ENCODE measurements around the gene ELMO1.

- TF ChIP-seq SP1 (IDR thresholded peaks at IDR 0.05) (no peak), FOXK2 (IDR thresholded peaks at IDR 0.05) (no peak), ARNT (IDR thresholded peaks at IDR 0.05) (no peak), ZNF384 (IDR thresholded peaks at IDR 0.05) (no peak), L3MBTL2 (conservative IDR thresholded peaks at IDR 0.05) (no peak)
Observed at GRCh38 chr7:37269711-37270508, 178.8 kb downstream of the ELMO1 start.
